HL-60 (cell line): ENCODE results near the gene CLEC3A.
"Not testable (repeated sequence)": the region's sequence is repeated elsewhere in the genome, so short reads cannot be mapped to it uniquely, and the experiment has no call there.

Experiments
- DNase-seq, 2 experiments: peaks; one replicate each; pipeline ENCODE4 v3.0.0-alpha.2; 2010 to 2020; ENCODE audit warnings: low read depth in 1 of 2, low spot score in 1 of 2
- H3K27ac ChIP-seq: fragments of 250-450 bp; sonication (Bioruptor Pico); replicated peaks from 2 replicates; pipeline ENCODE4 v1.5.1; 2020; ENCODE audit warnings: mild to moderate bottlenecking, moderate library complexity
- H3K27me3 ChIP-seq: fragments of 250-450 bp; sonication (Bioruptor Pico); 2 replicates; pipeline ENCODE4 v1.5.1; 2021; ENCODE audit warnings: mild to moderate bottlenecking, moderate library complexity; ENCODE audit not compliant: insufficient read depth, poor library complexity, severe bottlenecking
- H3K4me3 ChIP-seq: replicated peaks from 2 replicates; pipeline ENCODE4 v1.5.1; 2011; ENCODE audit warnings: mild to moderate bottlenecking, control low read depth, low read length; ENCODE audit not compliant: insufficient read depth
- GABPA ChIP-seq: IDR thresholded peaks from 2 replicates; pipeline ENCODE4 v1.6.1; 2012; ENCODE audit warnings: low read depth
- POLR2AphosphoS5 ChIP-seq: IDR thresholded peaks from 2 replicates; pipeline ENCODE4 v1.6.1; 2012; ENCODE audit warnings: low read depth
- SPI1 ChIP-seq: IDR thresholded peaks from 2 replicates; pipeline ENCODE4 v1.6.1; 2012; ENCODE audit warnings: low read depth, mild to moderate bottlenecking, borderline replicate concordance
- TF ChIP-seq, protein P1 (sequence below): IDR thresholded peaks from 2 replicates; pipeline ENCODE4 v1.6.1; 2012; ENCODE audit warnings: low read depth; ENCODE audit not compliant: insufficient replicate concordance
- TF ChIP-seq, protein P2 (sequence below): IDR thresholded peaks from one replicate; pipeline ENCODE4 v1.5.1; 2011; ENCODE audit warnings: low read length, control low read depth, inconsistent platforms; ENCODE audit not compliant: insufficient read depth

Gene CLEC3A

DNA sequence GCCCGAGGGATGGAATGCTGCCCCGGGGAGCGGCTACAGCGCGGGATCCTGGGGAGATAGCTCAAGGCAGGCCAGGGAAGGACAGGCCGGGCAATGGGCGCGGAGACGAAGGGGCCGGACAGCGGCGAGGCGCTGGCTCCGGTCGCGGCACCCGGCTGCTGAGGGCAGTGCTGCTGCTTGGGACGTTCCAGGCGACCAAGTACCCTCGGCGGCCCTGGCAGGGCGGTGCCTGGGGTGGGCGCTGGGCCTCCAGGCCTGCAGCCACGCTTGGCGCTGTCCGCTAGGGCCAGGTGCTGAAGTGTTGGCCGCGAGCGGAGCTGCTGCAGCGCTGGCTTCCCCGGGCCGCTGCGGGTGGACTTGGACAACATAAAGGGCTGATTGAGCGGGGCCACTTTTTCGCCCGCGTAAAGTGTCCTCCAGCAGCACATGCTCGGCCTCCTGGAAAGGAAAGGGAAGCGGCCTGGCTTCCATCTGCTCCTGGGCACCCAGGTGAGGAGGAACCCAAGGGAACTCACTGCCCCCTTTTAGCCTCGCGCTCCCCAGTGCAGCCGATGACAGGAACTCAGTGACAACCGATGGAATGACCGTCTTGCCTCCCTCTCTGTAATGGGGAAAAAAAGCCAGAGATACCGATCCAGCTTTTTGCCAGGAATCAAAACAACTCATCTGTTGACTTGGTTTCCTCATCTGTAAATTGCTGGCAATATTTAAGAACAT is 23.7 kb downstream of the CLEC3A start:
- TF ChIP-seq, protein P1, sequence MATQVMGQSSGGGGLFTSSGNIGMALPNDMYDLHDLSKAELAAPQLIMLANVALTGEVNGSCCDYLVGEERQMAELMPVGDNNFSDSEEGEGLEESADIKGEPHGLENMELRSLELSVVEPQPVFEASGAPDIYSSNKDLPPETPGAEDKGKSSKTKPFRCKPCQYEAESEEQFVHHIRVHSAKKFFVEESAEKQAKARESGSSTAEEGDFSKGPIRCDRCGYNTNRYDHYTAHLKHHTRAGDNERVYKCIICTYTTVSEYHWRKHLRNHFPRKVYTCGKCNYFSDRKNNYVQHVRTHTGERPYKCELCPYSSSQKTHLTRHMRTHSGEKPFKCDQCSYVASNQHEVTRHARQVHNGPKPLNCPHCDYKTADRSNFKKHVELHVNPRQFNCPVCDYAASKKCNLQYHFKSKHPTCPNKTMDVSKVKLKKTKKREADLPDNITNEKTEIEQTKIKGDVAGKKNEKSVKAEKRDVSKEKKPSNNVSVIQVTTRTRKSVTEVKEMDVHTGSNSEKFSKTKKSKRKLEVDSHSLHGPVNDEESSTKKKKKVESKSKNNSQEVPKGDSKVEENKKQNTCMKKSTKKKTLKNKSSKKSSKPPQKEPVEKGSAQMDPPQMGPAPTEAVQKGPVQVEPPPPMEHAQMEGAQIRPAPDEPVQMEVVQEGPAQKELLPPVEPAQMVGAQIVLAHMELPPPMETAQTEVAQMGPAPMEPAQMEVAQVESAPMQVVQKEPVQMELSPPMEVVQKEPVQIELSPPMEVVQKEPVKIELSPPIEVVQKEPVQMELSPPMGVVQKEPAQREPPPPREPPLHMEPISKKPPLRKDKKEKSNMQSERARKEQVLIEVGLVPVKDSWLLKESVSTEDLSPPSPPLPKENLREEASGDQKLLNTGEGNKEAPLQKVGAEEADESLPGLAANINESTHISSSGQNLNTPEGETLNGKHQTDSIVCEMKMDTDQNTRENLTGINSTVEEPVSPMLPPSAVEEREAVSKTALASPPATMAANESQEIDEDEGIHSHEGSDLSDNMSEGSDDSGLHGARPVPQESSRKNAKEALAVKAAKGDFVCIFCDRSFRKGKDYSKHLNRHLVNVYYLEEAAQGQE = peak; percentile 97
- TF ChIP-seq SPI1 (no peak), GABPA (no peak)
- Histone ChIP-seq H3K27ac (no peak overlapping the region), H3K27me3 (no peaks in the 10 kb centered on the region), H3K4me3 (no peak overlapping the region)
- DNase-seq = peak in 1 of 2 experiments; percentile 18

DNA sequence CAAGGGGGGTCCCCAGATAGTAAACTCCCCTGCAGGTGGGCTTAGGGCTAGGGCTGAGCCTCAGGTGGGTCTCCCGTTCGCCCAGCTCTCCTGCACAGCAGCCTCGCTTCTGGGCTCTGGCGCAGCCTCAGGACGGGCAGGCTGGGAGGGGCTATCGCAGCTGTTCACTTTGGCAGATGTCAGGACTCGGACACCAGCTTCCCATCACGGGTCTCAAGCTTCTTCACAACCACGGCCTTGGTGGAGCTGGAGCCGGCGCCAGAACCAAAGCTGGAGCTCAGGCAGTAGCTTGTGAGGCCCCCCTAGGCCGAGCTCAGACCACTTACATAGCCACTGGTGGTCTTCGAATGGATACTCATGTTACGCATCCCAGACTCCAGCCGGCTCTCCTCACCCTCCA is 26.0 kb downstream of the CLEC3A start:
- Histone ChIP-seq H3K27me3 (no peaks in the 10 kb centered on the region), H3K27ac (no peak overlapping the region), H3K4me3 (no peak overlapping the region)
- DNase-seq = no peak
- TF ChIP-seq GABPA = no peak

DNA sequence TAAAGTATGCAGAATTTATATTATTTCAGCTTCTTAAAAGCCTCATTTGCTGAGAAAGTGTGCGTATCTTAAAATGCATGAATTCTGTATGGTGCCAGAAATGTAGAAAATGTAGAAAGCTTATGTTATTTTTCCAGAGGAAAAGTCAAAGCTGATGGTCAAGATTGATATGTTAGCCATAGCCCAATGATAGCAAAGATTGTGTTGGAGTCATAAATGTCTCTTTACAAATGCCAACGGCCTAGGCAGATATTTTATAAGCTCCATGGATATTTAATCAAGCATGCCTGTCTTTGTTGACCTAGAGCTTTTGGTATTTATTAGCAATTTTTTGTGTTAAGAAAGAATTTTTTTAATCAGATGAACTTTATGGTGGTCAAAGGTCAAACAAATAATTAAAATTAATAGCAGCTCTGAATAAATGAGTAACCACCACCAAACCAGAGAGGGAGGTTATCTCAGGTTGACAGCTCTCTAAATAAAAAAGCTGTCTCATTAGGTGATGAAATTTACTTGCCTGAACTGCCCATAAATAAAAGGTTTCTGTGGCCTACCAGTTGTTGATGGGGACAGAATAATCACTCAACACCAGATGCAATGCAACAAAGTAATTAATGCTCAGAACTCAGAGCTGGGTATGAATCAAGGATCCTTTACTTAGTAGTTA is 28.5 kb downstream of the CLEC3A start:
- Histone ChIP-seq H3K27ac (no peak overlapping the region), H3K4me3 (no peak overlapping the region), H3K27me3 (no peaks in the 10 kb centered on the region)
- TF ChIP-seq, protein P1 = no peak
- no peak for TF ChIP-seq POLR2AphosphoS5
- TF ChIP-seq, protein P2, sequence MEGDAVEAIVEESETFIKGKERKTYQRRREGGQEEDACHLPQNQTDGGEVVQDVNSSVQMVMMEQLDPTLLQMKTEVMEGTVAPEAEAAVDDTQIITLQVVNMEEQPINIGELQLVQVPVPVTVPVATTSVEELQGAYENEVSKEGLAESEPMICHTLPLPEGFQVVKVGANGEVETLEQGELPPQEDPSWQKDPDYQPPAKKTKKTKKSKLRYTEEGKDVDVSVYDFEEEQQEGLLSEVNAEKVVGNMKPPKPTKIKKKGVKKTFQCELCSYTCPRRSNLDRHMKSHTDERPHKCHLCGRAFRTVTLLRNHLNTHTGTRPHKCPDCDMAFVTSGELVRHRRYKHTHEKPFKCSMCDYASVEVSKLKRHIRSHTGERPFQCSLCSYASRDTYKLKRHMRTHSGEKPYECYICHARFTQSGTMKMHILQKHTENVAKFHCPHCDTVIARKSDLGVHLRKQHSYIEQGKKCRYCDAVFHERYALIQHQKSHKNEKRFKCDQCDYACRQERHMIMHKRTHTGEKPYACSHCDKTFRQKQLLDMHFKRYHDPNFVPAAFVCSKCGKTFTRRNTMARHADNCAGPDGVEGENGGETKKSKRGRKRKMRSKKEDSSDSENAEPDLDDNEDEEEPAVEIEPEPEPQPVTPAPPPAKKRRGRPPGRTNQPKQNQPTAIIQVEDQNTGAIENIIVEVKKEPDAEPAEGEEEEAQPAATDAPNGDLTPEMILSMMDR = no peak
- TF ChIP-seq GABPA = no peak
- no peak for TF ChIP-seq SPI1
- DNase-seq = no peak

DNA sequence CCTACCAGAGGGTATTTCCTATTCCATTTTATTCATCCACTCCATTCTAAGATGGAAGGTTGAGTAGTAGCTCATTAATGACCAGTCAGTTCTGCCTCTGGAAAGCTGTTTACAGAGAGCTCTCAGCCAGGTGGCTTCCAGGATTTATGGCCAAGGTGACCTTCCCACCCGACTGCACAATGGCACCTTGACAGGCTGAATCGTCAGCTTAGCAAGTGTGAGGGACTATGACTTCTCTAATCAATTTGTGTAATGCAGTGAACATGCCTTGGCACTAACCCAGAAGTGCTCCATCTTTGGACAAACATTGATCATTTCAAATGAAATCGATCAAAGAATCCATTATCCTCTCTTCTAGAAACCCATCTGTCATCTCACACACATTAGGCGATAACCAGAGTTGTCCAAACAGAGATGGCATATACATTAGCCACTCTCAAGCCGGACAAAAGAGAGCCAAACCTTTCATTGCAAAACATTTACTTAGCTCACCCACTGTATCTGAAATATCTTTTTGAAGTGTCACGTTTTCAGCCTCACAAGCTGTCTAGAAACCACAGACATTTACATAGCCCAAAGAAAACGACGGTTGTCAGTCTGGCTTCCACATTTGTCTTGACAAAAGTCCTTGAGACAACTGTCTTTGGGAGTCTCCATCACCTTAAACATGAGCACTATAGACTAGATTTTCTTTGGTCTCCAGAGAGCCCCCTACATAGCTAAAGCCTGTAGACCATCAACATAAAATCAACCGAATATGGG is 35.6 kb downstream of the CLEC3A start:
- no peak overlapping the region for H3K4me3 ChIP-seq
- peaks cover 2% of the 10 kb centered on the region for H3K27me3 ChIP-seq
- TF ChIP-seq GABPA (no peak), POLR2AphosphoS5 (no peak), SPI1 (no peak)
- TF ChIP-seq, protein P1 = no peak
- TF ChIP-seq, protein P2 = no peak
- H3K27ac ChIP-seq = no peak overlapping the region
- no peak for DNase-seq

DNA sequence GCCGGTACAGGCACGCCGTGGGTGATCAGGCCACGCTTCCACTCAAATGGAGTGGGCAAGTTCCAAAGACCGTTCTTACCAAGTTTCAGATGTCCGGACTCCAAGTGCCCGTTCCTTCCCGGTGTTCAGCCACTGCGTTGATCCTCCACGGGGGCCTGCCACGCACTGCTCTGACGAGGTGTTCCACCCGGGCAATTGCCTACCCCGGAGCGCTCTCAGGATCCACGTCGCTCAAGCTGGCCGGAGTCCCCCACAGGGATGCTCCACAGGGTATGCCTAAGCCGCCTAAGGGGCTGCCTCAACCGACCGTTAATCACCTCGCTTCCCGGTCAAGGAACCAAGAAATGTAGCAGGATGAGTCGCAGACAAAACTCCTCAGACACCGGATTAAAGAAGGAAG is 37.5 kb downstream of the CLEC3A start:
- H3K27ac ChIP-seq, DNase-seq, H3K27me3 ChIP-seq, H3K4me3 ChIP-seq: not testable (repeated sequence)
